Endothelial cell (in vitro differentiated cells): ENCODE results near the gene GPR132. TPM values are rescaled to one million over a fixed set of nuclear protein-coding genes. Genes with fewer than 3 reads are reported as not detected.
"Not testable (repeated sequence)": the region's sequence is repeated elsewhere in the genome, so short reads cannot be mapped to it uniquely, and the experiment has no call there.

ENCODE experiments used
- DNase-seq: peaks from one replicate; pipeline ENCODE4 v3.0.0; 2021; ENCODE audit warnings: low spot score
- H3K27ac Mint-ChIP-seq: one replicate; pipeline ENCODE4 v1.8.0; 2021; ENCODE audit warnings: mixed read lengths, inconsistent platforms; ENCODE audit not compliant: unreplicated experiment
- H3K27me3 Mint-ChIP-seq: one replicate; pipeline ENCODE4 v1.8.0; 2021; ENCODE audit warnings: mild to moderate bottlenecking, moderate library complexity, mixed read lengths, inconsistent platforms; ENCODE audit not compliant: unreplicated experiment
- H3K36me3 Mint-ChIP-seq: one replicate; pipeline ENCODE4 v1.8.0; 2021; ENCODE audit warnings: mild to moderate bottlenecking, low read depth, mixed read lengths, inconsistent platforms; ENCODE audit not compliant: unreplicated experiment
- H3K4me1 Mint-ChIP-seq: one replicate; pipeline ENCODE4 v1.8.0; 2021; ENCODE audit warnings: mild to moderate bottlenecking, mixed read lengths, inconsistent platforms; ENCODE audit not compliant: unreplicated experiment
- H3K4me3 Mint-ChIP-seq: one replicate; pipeline ENCODE4 v1.8.0; 2021; ENCODE audit warnings: mild to moderate bottlenecking, mixed read lengths, inconsistent platforms; ENCODE audit not compliant: unreplicated experiment
- H3K9me3 Mint-ChIP-seq: one replicate; pipeline ENCODE4 v1.8.0; 2021; ENCODE audit warnings: mixed read lengths, inconsistent platforms; ENCODE audit not compliant: unreplicated experiment
- total RNA-seq: library from RNA; stranded (reverse); fragmentation: NEBNext Ultra II Directional; extraction: Animal tissue kit (Norgen Biotek cat#: 25700); gene quantifications from one replicate; pipeline ENCODE4 v1.2.1, GENCODE V29; 2021; ENCODE audit not compliant: unreplicated experiment
- TF ChIP-seq, protein P1 (sequence below): fragments of 200-600 bp; sonication (generic); IDR thresholded peaks from one replicate; pipeline ENCODE4 v1.5.0; 2021; ENCODE audit warnings: antibody characterized with exemption; ENCODE audit not compliant: unreplicated experiment

GPR132 gene
- total RNA-seq, 1 donor from 2014 or later = not detected

- Mint-ChIP-seq H3K36me3 (no peaks in the 10 kb centered on the region), H3K4me1 (peaks cover 5% of the 10 kb centered on the region), H3K27me3 (peaks cover 5% of the 10 kb centered on the region), H3K9me3 (no peaks in the 10 kb centered on the region), H3K4me3 (no peak overlapping the region), H3K27ac (no peak overlapping the region)
- TF ChIP-seq, protein P1, sequence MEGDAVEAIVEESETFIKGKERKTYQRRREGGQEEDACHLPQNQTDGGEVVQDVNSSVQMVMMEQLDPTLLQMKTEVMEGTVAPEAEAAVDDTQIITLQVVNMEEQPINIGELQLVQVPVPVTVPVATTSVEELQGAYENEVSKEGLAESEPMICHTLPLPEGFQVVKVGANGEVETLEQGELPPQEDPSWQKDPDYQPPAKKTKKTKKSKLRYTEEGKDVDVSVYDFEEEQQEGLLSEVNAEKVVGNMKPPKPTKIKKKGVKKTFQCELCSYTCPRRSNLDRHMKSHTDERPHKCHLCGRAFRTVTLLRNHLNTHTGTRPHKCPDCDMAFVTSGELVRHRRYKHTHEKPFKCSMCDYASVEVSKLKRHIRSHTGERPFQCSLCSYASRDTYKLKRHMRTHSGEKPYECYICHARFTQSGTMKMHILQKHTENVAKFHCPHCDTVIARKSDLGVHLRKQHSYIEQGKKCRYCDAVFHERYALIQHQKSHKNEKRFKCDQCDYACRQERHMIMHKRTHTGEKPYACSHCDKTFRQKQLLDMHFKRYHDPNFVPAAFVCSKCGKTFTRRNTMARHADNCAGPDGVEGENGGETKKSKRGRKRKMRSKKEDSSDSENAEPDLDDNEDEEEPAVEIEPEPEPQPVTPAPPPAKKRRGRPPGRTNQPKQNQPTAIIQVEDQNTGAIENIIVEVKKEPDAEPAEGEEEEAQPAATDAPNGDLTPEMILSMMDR = no peak
- DNase-seq = no peak
These were observed 36.8 kb downstream of the GPR132 start for GRCh38 chr14:105028251-105028927.

GRCh38 chr14:105027718-105028117 is 37.5 kb downstream of the GPR132 start:
- not testable (repeated sequence) for H3K4me1 Mint-ChIP-seq, H3K27me3 Mint-ChIP-seq, H3K9me3 Mint-ChIP-seq, DNase-seq, H3K4me3 Mint-ChIP-seq, H3K27ac Mint-ChIP-seq, H3K36me3 Mint-ChIP-seq

DNA sequence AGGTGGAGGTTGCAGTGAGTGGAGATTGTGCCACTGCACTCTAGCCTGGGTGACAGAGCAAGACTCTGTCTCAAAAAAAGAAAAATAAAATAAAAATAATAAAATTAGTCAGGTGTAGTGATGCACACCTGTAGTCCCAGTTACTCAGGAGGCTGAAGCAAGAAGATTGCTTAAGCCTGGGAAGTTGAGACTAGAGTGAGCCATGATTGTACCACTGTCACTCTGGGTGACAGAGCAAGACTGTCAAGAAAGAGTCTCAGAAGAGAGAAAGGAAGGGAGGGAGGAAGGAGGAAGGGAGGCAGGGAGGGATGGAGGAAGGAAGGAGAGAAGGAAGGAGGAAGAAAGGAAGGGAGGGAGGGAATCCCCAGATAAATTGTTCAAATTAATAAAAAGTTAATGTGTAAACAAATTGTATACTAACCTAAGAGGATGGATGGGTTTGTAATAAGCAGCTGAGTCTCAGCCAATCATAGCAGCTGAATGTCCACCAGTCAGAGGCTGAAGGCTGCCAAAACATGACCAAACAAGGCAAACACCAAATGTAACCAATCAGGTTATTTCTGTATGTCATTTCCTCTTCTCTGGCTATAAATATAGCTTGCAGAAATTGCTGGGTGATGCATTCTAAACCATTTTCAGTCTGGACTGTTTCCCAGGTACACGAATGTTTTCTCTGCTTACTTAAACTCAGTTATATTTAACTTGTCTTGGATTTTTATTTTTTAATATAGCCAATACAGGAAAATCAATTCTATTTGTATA is 38.2 kb downstream of the GPR132 start:
- TF ChIP-seq, protein P1 = no peak
- DNase-seq = no peak
- Mint-ChIP-seq H3K4me1 (peaks cover under 1% of the 10 kb centered on the region), H3K36me3 (peaks cover under 1% of the 10 kb centered on the region), H3K27ac (no peak overlapping the region), H3K9me3 (no peaks in the 10 kb centered on the region), H3K4me3 (no peak overlapping the region), H3K27me3 (peaks cover 4% of the 10 kb centered on the region)

DNA sequence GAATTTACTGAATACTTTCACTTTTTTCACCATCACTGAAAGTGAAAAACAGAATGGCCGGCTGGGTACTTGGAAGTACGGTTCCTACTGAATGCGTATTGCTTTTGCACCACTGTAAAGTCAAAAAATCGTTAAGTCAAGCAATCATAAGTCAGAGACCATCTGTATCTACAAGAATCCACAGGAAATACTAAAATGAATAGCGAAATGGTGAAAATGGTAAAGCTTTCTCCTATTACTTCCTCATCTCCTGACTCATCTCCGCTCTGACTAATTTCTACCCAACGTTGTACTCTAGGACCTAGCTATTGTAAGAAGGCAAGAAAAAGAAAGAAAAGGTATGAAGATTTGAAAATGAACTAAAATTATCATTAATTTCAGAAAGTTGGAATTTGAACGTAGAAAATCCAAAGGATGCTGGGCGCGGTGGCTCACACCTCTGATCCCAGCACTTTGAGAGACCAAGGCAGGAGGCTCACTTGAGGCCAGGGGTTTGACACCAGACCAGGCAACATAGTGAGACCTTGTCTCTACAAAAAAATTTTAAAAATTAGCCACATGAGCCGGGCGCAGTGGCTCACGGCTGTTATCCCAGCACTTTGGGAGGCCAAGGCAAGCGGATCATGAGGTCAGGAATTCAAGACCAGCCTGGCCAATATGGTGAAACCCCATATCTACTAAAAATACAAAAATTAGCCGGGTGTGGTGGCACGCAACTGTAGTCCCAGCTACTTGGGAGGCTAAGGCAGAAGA is 39.0 kb downstream of the GPR132 start:
- DNase-seq = no peak
- Mint-ChIP-seq H3K9me3 (no peaks in the 10 kb centered on the region), H3K27me3 (peaks cover 6% of the 10 kb centered on the region), H3K4me3 (no peak overlapping the region), H3K36me3 (peaks cover 5% of the 10 kb centered on the region), H3K4me1 (peaks cover 6% of the 10 kb centered on the region), H3K27ac (no peak overlapping the region)
- TF ChIP-seq, protein P1 = no peak

DNA sequence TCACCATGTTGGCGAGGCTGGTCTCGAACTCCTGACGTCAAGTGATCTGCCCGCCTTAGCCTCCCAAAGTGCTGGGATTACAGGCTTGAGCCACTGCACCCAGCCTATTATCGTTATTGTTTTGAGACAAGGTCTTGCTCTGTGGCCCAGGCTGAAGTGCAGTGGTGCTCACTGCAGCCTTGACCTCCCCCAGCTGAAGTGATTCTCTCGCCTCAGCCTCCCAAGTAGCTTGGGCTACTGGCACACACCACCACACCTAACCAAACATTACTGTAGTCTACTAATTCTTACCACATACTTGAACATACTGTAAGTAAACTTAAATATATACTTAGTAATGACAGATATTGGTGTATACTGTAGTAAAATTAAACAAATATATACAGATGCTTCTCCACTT is 39.8 kb downstream of the GPR132 start:
- Mint-ChIP-seq H3K4me3 (no peak overlapping the region), H3K9me3 (no peaks in the 10 kb centered on the region), H3K27ac (no peak overlapping the region), H3K4me1 (peaks cover 6% of the 10 kb centered on the region), H3K36me3 (peaks cover 5% of the 10 kb centered on the region), H3K27me3 (peaks cover 2% of the 10 kb centered on the region)
- DNase-seq = no peak
- TF ChIP-seq, protein P1 = no peak
